Endothelial cell (in vitro differentiated cells): ENCODE data around the gene ADD2. TPM values are rescaled to one million over a fixed set of nuclear protein-coding genes. Genes with fewer than 3 reads are reported as not detected.

Source experiments
- DNase-seq: peaks from one replicate; pipeline ENCODE4 v3.0.0; 2021; ENCODE audit warnings: low spot score
- H3K27ac Mint-ChIP-seq: one replicate; pipeline ENCODE4 v1.8.0; 2021; ENCODE audit warnings: mixed read lengths, inconsistent platforms; ENCODE audit not compliant: unreplicated experiment
- H3K27me3 Mint-ChIP-seq: one replicate; pipeline ENCODE4 v1.8.0; 2021; ENCODE audit warnings: mild to moderate bottlenecking, moderate library complexity, mixed read lengths, inconsistent platforms; ENCODE audit not compliant: unreplicated experiment
- H3K36me3 Mint-ChIP-seq: one replicate; pipeline ENCODE4 v1.8.0; 2021; ENCODE audit warnings: mild to moderate bottlenecking, low read depth, mixed read lengths, inconsistent platforms; ENCODE audit not compliant: unreplicated experiment
- H3K4me1 Mint-ChIP-seq: one replicate; pipeline ENCODE4 v1.8.0; 2021; ENCODE audit warnings: mild to moderate bottlenecking, mixed read lengths, inconsistent platforms; ENCODE audit not compliant: unreplicated experiment
- H3K4me3 Mint-ChIP-seq: one replicate; pipeline ENCODE4 v1.8.0; 2021; ENCODE audit warnings: mild to moderate bottlenecking, mixed read lengths, inconsistent platforms; ENCODE audit not compliant: unreplicated experiment
- H3K9me3 Mint-ChIP-seq: one replicate; pipeline ENCODE4 v1.8.0; 2021; ENCODE audit warnings: mixed read lengths, inconsistent platforms; ENCODE audit not compliant: unreplicated experiment
- CTCF ChIP-seq: fragments of 200-600 bp; sonication (generic); IDR thresholded peaks from one replicate; pipeline ENCODE4 v1.5.0; 2021; ENCODE audit warnings: antibody characterized with exemption; ENCODE audit not compliant: unreplicated experiment
- total RNA-seq: library from RNA; stranded (reverse); fragmentation: NEBNext Ultra II Directional; extraction: Animal tissue kit (Norgen Biotek cat#: 25700); gene quantifications from one replicate; pipeline ENCODE4 v1.2.1, GENCODE V29; 2021; ENCODE audit not compliant: unreplicated experiment

ADD2 gene
- total RNA-seq, 1 donor from 2014 or later: 54.0 TPM

GRCh38 chr2:70709275-70710037 lies 58.5 kb downstream of the ADD2 start:
- H3K4me1 Mint-ChIP-seq: peaks cover 15% of the 10 kb centered on the region
- peaks cover 2% of the 10 kb centered on the region for H3K27me3 Mint-ChIP-seq
- no peak overlapping the region for H3K27ac Mint-ChIP-seq
- no peak overlapping the region for H3K4me3 Mint-ChIP-seq
- H3K9me3 Mint-ChIP-seq: no peaks in the 10 kb centered on the region
- no peak for TF ChIP-seq CTCF
- peaks cover 10% of the 10 kb centered on the region for H3K36me3 Mint-ChIP-seq
- no peak for DNase-seq

GRCh38 chr2:70708376-70709199 lies 59.4 kb downstream of the ADD2 start:
- Mint-ChIP-seq H3K9me3 (no peaks in the 10 kb centered on the region), H3K4me3 (peak overlapping the region; percentile 34), H3K27ac (no peak overlapping the region), H3K4me1 (peaks cover 15% of the 10 kb centered on the region), H3K27me3 (peaks cover 2% of the 10 kb centered on the region), H3K36me3 (peaks cover 10% of the 10 kb centered on the region)
- no peak for DNase-seq
- no peak for TF ChIP-seq CTCF

GRCh38 chr2:70707706-70708105 lies 60.3 kb downstream of the ADD2 start:
- no peak for TF ChIP-seq CTCF
- Mint-ChIP-seq H3K27ac (no peak overlapping the region), H3K27me3 (peaks cover 2% of the 10 kb centered on the region), H3K36me3 (peaks cover 10% of the 10 kb centered on the region), H3K4me3 (no peak overlapping the region), H3K9me3 (no peaks in the 10 kb centered on the region), H3K4me1 (peaks cover 15% of the 10 kb centered on the region)
- no peak for DNase-seq

- DNase-seq: no peak
- Mint-ChIP-seq H3K36me3 (peaks cover 6% of the 10 kb centered on the region), H3K27me3 (peaks cover 2% of the 10 kb centered on the region), H3K9me3 (no peaks in the 10 kb centered on the region), H3K4me1 (peaks cover 15% of the 10 kb centered on the region), H3K4me3 (no peak overlapping the region), H3K27ac (no peak overlapping the region)
- no peak for TF ChIP-seq CTCF
Observed at GRCh38 chr2:70706026-70706795, 61.8 kb downstream of the ADD2 start.
